Dedifferentiated amniotic fluid mesenchymal stem cell (primary cell): Measurements from ENCODE around the gene HEXD.
"Not testable (repeated sequence)": the region's sequence is repeated elsewhere in the genome, so short reads cannot be mapped to it uniquely, and the experiment has no call there.

ENCODE experiments used
- DNase-seq: peaks from one replicate; pipeline ENCODE4 v3.0.0-alpha.2; 2016; ENCODE audit errors: extremely low spot score

The HEXD gene

GRCh38 chr17:82396601-82397435 lies 21.3 kb upstream of the HEXD start:
- peak; percentile 86 for DNase-seq

- no peak for DNase-seq
Measured at GRCh38 chr17:82397449-82398335, 20.5 kb upstream of the HEXD start.

GRCh38 chr17:82399041-82399441 lies 19.1 kb upstream of the HEXD start:
- DNase-seq = peak; percentile 59

- DNase-seq = no peak
Measured at GRCh38 chr17:82399601-82400101, 18.5 kb upstream of the HEXD start.

GRCh38 chr17:82400206-82400605 lies 17.9 kb upstream of the HEXD start:
- no peak for DNase-seq

- no peak for DNase-seq
Measured at GRCh38 chr17:82400830-82401229, 17.3 kb upstream of the HEXD start.

- no peak for DNase-seq
Measured at GRCh38 chr17:82402865-82403264, 15.3 kb upstream of the HEXD start.

GRCh38 chr17:82403662-82404660 lies 14.2 kb upstream of the HEXD start:
- no peak for DNase-seq

- DNase-seq = no peak
Measured at GRCh38 chr17:82405051-82405450, 13.1 kb upstream of the HEXD start.

- DNase-seq = no peak
Measured at GRCh38 chr17:82406131-82406671, 11.9 kb upstream of the HEXD start.

- no peak for DNase-seq
Measured at GRCh38 chr17:82407255-82407654, 10.9 kb upstream of the HEXD start.

GRCh38 chr17:82408288-82408937 lies 9.7 kb upstream of the HEXD start:
- DNase-seq = no peak

GRCh38 chr17:82408938-82409318 lies 9.2 kb upstream of the HEXD start:
- no peak for DNase-seq

GRCh38 chr17:82410014-82410716 lies 8.0 kb upstream of the HEXD start:
- no peak for DNase-seq

- DNase-seq = no peak
Measured at GRCh38 chr17:82411396-82412053, 6.6 kb upstream of the HEXD start.

- not testable (repeated sequence) for DNase-seq
Measured at GRCh38 chr17:82412081-82412480, 6.1 kb upstream of the HEXD start.

GRCh38 chr17:82412535-82413520 lies 5.3 kb upstream of the HEXD start:
- DNase-seq = no peak
